GM06990 (cell line): ENCODE measurements around the gene EIF4A2.

Source experiments
- DNase-seq: peaks from one replicate; pipeline ENCODE4 v3.0.0-alpha.2; 2011; ENCODE audit not compliant: insufficient read length; ENCODE audit errors: extremely low read depth
- H3K27me3 ChIP-seq: replicated peaks from 2 replicates; pipeline ENCODE4 v1.6.0; 2011; ENCODE audit warnings: low read length; ENCODE audit not compliant: control insufficient read depth, insufficient read depth
- H3K36me3 ChIP-seq: 2 replicates; pipeline ENCODE4 v1.5.1; 2011; ENCODE audit warnings: low read length; ENCODE audit not compliant: control insufficient read depth, insufficient read depth
- H3K4me3 ChIP-seq: replicated peaks from 2 replicates; pipeline ENCODE4 v1.5.1; 2011; ENCODE audit warnings: low read depth, mild to moderate bottlenecking, control low read depth, low read length
- CTCF ChIP-seq: IDR thresholded peaks from 2 replicates; pipeline ENCODE4 v1.5.1; 2011; ENCODE audit warnings: low read length, control low read depth, mild to moderate bottlenecking, inconsistent platforms; ENCODE audit not compliant: insufficient read depth, poor library complexity, severe bottlenecking

EIF4A2 gene

DNA sequence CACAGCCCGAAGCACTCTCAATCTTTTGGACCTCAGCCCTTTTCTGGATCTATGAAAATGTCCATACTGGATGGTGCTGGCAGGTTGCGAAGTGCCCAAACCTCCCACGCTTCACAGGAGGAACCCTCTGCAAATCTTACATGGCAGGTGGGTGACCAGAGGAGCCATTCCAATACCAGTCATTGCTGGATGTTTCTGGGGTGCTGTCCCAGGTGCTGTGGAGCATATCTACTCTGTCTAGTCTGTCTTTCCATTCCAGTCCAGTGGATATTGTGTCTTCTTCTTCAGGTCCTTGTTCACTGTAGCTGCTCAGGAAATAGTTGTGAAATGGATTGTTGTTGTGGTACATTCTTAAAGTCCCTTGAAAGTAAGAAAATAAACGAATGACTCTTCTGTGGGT lies 48.4 kb downstream of the EIF4A2 start:
- TF ChIP-seq CTCF, result no peak
- Histone ChIP-seq H3K4me3 (no peak overlapping the region), H3K27me3 (no peaks in the 10 kb centered on the region; the same call in none of the 2 replicates), H3K36me3 (no peaks in the 10 kb centered on the region)
- no peak for DNase-seq

DNA sequence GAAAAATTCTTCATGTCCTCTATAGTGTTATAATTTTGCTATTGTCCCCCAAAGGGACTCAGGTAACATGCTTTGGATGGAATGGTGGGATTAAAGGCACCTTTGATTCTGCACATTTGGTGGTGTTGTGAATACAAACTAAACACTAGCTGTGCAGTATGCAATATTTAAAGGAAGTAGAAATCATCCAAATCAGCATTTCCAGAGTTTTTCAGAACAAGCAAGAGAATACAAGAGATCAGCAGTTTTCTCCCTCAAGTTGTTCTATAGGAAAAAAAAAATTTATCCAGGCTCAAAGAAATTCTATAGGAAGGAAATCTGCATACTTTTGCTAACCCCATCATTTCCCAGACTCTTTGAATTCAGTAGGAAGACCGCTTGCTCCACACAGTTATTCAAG lies 48.9 kb downstream of the EIF4A2 start:
- H3K36me3 ChIP-seq, result no peaks in the 10 kb centered on the region
- no peak for DNase-seq
- H3K27me3 ChIP-seq, result no peaks in the 10 kb centered on the region; the same call in none of the 2 replicates
- no peak for TF ChIP-seq CTCF
- no peak overlapping the region for H3K4me3 ChIP-seq
